Measurements from ENCODE around the gene CLDN34. TPM values are rescaled to one million over a fixed set of nuclear protein-coding genes. Genes with fewer than 3 reads are reported as not detected.

Gene CLDN34
- total and polyA plus RNA-seq, 12 donors = not detected

- H3K4me3 ChIP-seq = no peak overlapping the region
- no peaks in the 10 kb centered on the region for H3K36me3 ChIP-seq
- DNase-seq = no peak
- H3K27ac ChIP-seq = peak overlapping the region in 8 of 10 donors; percentile 3 to 73 (median 57)
- H3K9me3 ChIP-seq = no peaks in the 10 kb centered on the region
- H3K27me3 ChIP-seq = peaks cover 0 to 49% (median 0%) of the 10 kb centered on the region in 7 donors
- 46 to 62% methylated on average over 10 of the region's 10 CpGs for WGBS, 2 donors
- intact Hi-C loops (cut with DNase I) = loop anchor here in 3 of 10 donors (5.0 kb wide), 2 partner anchors 36 to 106 kb away; no protein-coding TSS in a partner anchor
- no peak for ATAC-seq
- H3K4me1 ChIP-seq = peaks cover 0 to 39% (median 10%) of the 10 kb centered on the region in 9 donors
- TF ChIP-seq CTCF (IDR thresholded peaks at IDR 0.05) = no peak
These were observed 44.2 kb downstream of the CLDN34 start for GRCh38 chrX:10011261-10011931.

GRCh38 chrX:10011991-10012390 lies 44.8 kb downstream of the CLDN34 start:
- DNase-seq (no peak), ATAC-seq (no peak)
- Histone ChIP-seq H3K9me3 (no peaks in the 10 kb centered on the region), H3K27ac (peak overlapping the region in 4 of 10 donors; percentile 3 to 73 (median 34)), H3K36me3 (no peaks in the 10 kb centered on the region), H3K4me1 (peaks cover 0 to 45% (median 16%) of the 10 kb centered on the region in 9 donors), H3K27me3 (peaks cover 0 to 55% (median 0%) of the 10 kb centered on the region in 7 donors), H3K4me3 (no peak overlapping the region)
- WGBS, 2 donors = 33 to 36% methylated on average over 9 of the region's 9 CpGs
- no peak for TF ChIP-seq CTCF (IDR thresholded peaks at IDR 0.05)
- intact Hi-C loops (cut with DNase I) = loop anchor here in 3 of 10 donors (5.0 kb wide), 2 partner anchors 35 to 105 kb away; no protein-coding TSS in a partner anchor

- Histone ChIP-seq H3K36me3 (no peaks in the 10 kb centered on the region), H3K27me3 (peaks cover 0 to 63% (median 0%) of the 10 kb centered on the region in 7 donors), H3K27ac (peak overlapping the region; percentile 84 to 95 (median 92)), H3K9me3 (no peaks in the 10 kb centered on the region), H3K4me3 (peak overlapping the region; percentile 47 to 65 (median 60)), H3K4me1 (peaks cover 2 to 57% (median 33%) of the 10 kb centered on the region in 9 donors)
- TF ChIP-seq CTCF (IDR thresholded peaks at IDR 0.05) = no peak
- DNase-seq = peak; percentile 87 to 93
- ATAC-seq = peak; percentile 88 to 96 (median 92)
- 0% methylated on average over 19 to 62 of the region's 110 CpGs for WGBS, 2 donors
- intact Hi-C loops (cut with DNase I) = loop anchor here in 6 of 10 donors (5.0 kb wide), 5 partner anchors 33 to 103 kb away; no protein-coding TSS in a partner anchor
These were observed 47.5 kb downstream of the CLDN34 start for GRCh38 chrX:10014462-10015354.

GRCh38 chrX:10015355-10015722 lies 48.2 kb downstream of the CLDN34 start:
- ATAC-seq (no peak), DNase-seq (no peak)
- Histone ChIP-seq H3K36me3 (no peaks in the 10 kb centered on the region), H3K4me3 (peak overlapping the region in 9 of 10 donors; percentile 38 to 74 (median 67)), H3K9me3 (no peaks in the 10 kb centered on the region), H3K27me3 (peaks cover 0 to 63% (median 0%) of the 10 kb centered on the region in 7 donors), H3K27ac (peak overlapping the region; percentile 88 to 97 (median 94)), H3K4me1 (peaks cover 2 to 57% (median 34%) of the 10 kb centered on the region in 9 donors)
- 0% methylated on average over 38 of the region's 71 CpGs; no CpG with 5 or more reads in 1 of the 2 donors for WGBS, 2 donors
- no peak for TF ChIP-seq CTCF (IDR thresholded peaks at IDR 0.05)
- intact Hi-C loops (cut with DNase I) = loop anchor here in 5 of 10 donors (5.0 kb wide), 4 partner anchors 37 to 102 kb away; no protein-coding TSS in a partner anchor

All from heart right ventricle (tissue), 16 donors.